NT2/D1 (cell line): ENCODE results near the gene DNAL4.

Experiments
- DNase-seq: peaks from one replicate; pipeline ENCODE4 v3.0.0-alpha.2; 2011; ENCODE audit warnings: low read depth, low spot score
- H3K27me3 ChIP-seq: 2 replicates; pipeline ENCODE4 v1.6.0; 2011; ENCODE audit warnings: mild to moderate bottlenecking; ENCODE audit not compliant: insufficient read length, insufficient read depth
- H3K36me3 ChIP-seq: 2 replicates; pipeline ENCODE4 v1.6.1; 2011; ENCODE audit warnings: mild to moderate bottlenecking, low read length, mixed read lengths; ENCODE audit not compliant: insufficient read depth, insufficient read length
- H3K4me1 ChIP-seq: 2 replicates; pipeline ENCODE4 v1.5.1; 2011; ENCODE audit not compliant: insufficient read depth, insufficient read length
- H3K4me3 ChIP-seq: 2 replicates; pipeline ENCODE4 v1.5.1; 2011; ENCODE audit warnings: low read depth; ENCODE audit not compliant: insufficient read length
- H3K9ac ChIP-seq: 2 replicates; pipeline ENCODE4 v1.6.0; 2011; ENCODE audit warnings: low read depth; ENCODE audit not compliant: insufficient read length
- H3K9me3 ChIP-seq: 2 replicates; pipeline ENCODE4 v1.5.1; 2011; ENCODE audit warnings: mild to moderate bottlenecking, low read length; ENCODE audit not compliant: insufficient read depth
- SUZ12 ChIP-seq: IDR thresholded peaks from 2 replicates; pipeline ENCODE4 v1.6.1; 2011; ENCODE audit not compliant: insufficient read length, insufficient read depth; ENCODE audit errors: extremely low read depth
- YY1 ChIP-seq: IDR thresholded peaks from 2 replicates; pipeline ENCODE4 v1.6.1; 2011; ENCODE audit not compliant: insufficient read length, insufficient read depth
- ZNF274 ChIP-seq: IDR thresholded peaks from 2 replicates; pipeline ENCODE4 v1.6.1; 2011; ENCODE audit warnings: mild to moderate bottlenecking, low read depth, low read length

DNAL4 gene

DNA sequence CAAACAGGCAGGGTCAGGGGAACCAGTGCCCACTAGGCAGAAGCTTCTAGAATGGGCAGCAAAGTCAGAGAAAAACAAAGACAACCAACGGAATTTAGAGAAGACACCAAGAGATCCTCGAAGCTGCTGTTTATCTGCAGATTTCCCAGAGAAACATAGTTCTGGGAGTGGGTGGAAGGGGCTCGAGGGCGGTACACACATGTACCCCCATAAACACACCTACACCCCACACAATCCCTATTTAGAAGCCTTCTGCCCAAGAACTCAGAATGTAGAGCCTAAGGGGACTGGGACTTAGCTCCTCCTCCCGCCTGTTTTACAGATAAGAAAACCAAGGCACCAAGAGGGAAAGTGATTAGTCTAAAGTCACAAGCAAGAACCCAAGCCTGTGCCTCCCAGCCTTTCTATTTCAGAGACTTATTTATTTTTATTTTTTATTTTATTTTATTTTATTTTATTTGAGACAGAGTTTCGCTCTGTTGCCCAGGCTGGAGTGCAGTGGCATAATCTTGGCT is 43.5 kb upstream of the DNAL4 start:
- Histone ChIP-seq H3K27me3 (peaks cover 7% of the 10 kb centered on the region), H3K4me1 (peaks cover 16% of the 10 kb centered on the region), H3K36me3 (no peaks in the 10 kb centered on the region), H3K4me3 (no peak overlapping the region), H3K9me3 (no peaks in the 10 kb centered on the region), H3K9ac (no peak overlapping the region)
- TF ChIP-seq ZNF274 (no peak), YY1 (no peak), SUZ12 (no peak)
- no peak for DNase-seq

DNA sequence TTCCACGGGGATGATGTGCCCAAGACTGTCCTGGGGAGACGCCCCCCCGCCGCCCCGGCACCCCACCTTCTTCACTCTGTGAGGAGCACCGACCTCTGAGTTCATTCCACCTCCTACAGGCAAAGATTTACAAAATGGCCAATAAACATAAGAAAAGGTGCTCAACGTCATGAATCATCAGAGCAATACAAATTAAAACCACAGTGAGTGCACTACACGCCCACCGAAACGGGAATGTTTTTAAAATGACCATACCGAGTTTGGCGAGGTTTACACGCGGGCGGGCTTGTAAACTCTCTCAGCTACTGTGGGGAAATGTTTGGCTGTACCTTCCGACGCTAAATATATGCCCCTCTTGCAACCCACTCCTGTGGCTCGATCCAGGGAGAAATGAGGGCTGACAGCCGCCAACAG is 42.0 kb upstream of the DNAL4 start:
- no peak for DNase-seq
- Histone ChIP-seq H3K4me3 (no peak overlapping the region), H3K27me3 (no peaks in the 10 kb centered on the region), H3K9ac (peak overlapping the region; percentile 21), H3K4me1 (peaks cover 15% of the 10 kb centered on the region), H3K9me3 (peaks cover 8% of the 10 kb centered on the region; the same call in 1 of the 2 replicates), H3K36me3 (no peaks in the 10 kb centered on the region)
- no peak for TF ChIP-seq YY1
- no peak for TF ChIP-seq ZNF274
- TF ChIP-seq SUZ12, result no peak

DNA sequence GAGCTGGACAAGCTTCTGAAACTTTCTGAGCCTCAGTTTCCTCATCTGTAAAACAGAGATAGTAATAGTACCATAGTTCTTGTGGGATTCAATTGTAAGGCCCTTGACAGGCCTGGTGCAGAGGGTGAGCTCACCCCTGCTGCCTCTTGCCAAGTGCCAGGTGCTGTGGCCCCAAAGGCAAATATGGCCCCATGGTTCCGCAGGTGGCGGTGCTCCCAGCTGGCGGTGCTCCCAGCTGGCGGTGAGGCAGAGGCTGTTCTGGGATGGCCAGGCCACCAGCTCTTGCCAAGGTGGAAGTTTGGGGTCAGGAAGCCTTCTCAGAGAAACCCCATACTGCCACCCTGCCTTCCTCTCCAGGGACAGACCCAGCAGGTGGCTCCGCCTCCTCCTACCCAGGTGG is 41.0 kb upstream of the DNAL4 start:
- Histone ChIP-seq H3K9me3 (peaks cover 10% of the 10 kb centered on the region; the same call in 1 of the 2 replicates), H3K9ac (no peak overlapping the region), H3K4me1 (peaks cover 13% of the 10 kb centered on the region), H3K27me3 (no peaks in the 10 kb centered on the region), H3K36me3 (no peaks in the 10 kb centered on the region), H3K4me3 (no peak overlapping the region)
- TF ChIP-seq ZNF274 (no peak), SUZ12 (no peak), YY1 (no peak)
- no peak for DNase-seq

DNA sequence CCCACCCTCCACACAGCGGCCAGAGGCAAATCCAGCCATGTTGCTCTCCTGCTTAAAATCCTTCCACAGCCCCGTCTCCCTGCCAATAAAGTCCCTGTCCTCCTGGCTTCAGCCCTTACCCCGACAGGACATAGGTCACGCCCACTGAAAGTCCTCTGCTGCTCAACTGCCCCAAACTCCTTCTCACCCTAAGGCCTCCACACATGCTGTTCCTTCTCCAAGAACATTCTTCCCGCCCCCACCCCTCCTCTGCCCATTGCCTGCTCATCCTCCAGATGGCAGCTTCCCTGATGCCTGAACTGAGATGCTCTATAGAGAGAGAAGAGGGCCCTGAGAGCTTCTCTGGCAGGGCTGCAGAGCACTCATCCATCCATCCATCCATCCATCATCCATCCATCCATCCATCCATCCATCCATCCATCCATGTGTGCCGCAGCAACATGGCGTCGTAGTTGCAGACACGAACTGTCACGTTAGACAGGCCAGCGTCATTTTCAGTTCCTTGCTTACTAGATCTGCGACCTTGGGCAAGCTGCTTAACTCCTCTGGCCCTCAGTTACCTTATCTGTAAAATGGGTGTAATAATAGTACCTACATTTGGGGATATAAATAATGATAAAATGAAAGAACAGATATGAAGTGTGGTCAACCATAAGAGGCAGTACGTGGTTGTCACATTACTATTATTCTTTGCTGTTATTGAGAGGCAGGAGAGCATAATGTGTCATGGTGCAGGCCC is 40.4 kb upstream of the DNAL4 start:
- no peak overlapping the region for H3K9ac ChIP-seq
- no peaks in the 10 kb centered on the region for H3K36me3 ChIP-seq
- no peak overlapping the region for H3K4me3 ChIP-seq
- DNase-seq, result no peak
- peaks cover 10% of the 10 kb centered on the region; the same call in 1 of the 2 replicates for H3K9me3 ChIP-seq
- no peaks in the 10 kb centered on the region for H3K27me3 ChIP-seq
- TF ChIP-seq YY1 (no peak), ZNF274 (no peak), SUZ12 (no peak)
- peaks cover 13% of the 10 kb centered on the region for H3K4me1 ChIP-seq

DNA sequence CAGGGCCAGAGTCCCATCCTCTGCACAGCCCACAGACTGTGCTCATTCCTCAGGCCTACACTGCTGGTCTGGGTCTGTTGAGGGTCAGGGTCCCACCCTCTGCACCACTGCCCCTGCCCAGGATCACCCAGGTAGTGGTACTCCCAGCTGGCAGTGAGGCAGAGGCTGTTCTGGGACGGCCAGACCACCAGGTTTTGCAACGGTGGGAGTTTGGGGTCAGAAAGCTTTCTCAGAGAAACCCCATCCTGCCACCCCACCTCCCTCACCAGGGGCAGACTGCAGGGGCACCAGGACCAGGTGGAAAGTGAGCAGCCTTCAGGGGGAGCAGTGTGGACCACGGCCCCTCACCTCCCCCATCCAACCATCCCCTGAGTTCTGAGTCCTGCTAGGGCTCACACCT is 39.1 kb upstream of the DNAL4 start:
- TF ChIP-seq SUZ12 (no peak), YY1 (no peak), ZNF274 (no peak)
- peaks cover 15% of the 10 kb centered on the region; the same call in 1 of the 2 replicates for H3K9me3 ChIP-seq
- peaks cover 13% of the 10 kb centered on the region for H3K4me1 ChIP-seq
- H3K9ac ChIP-seq, result no peak overlapping the region
- no peaks in the 10 kb centered on the region for H3K36me3 ChIP-seq
- no peak for DNase-seq
- no peaks in the 10 kb centered on the region for H3K27me3 ChIP-seq
- no peak overlapping the region for H3K4me3 ChIP-seq

DNA sequence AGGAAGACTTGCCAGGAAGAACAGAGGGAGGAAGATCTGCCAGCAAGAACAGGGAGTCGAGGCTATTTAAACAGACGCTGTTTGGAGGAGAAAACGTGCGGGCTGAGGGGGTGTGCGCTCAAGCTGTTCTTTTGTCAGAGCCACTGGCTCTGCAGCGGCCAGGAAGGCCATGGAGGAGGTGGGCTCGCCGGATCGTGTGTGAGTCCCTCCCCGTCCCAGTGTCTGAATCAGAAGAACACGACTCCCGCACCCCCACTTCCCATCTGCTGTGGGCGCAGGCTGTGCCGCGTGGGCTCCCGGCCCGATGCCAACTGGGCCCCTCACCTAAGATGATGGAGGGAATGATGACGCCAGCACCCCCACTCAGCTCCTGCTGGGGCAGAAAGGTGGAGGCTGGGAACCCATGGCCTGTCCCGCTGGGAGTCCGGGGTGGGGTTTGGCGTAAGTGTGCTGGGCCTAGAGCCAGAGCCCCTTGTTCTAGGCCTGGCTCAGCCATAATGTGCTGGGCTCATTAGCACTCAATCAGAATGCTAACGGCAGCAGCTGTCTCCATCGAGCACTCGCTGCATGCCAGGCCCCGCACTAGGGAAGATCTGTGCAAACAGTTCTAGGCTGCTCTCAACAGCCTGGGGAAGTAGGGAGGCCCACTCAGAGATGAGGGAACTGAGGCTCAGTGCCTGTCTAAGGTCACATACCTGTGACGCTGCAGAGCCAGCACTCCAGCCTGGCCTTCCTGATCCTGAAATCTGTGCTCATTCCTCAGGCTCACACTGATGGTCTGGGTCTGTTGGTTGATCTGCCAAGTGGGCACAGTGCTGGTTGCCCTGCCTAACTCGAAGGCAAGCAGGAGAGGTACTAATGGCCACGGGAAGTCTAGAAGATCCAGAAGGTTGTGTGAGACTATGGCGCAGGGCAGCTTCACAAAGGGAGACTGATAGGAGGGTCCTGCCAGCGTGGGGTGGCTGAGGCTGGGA is 38.3 kb upstream of the DNAL4 start:
- Histone ChIP-seq H3K9ac (no peak overlapping the region), H3K36me3 (peaks cover 7% of the 10 kb centered on the region), H3K4me3 (no peak overlapping the region), H3K4me1 (peaks cover 12% of the 10 kb centered on the region), H3K27me3 (no peaks in the 10 kb centered on the region), H3K9me3 (peaks cover 15% of the 10 kb centered on the region; the same call in 1 of the 2 replicates)
- no peak for DNase-seq
- TF ChIP-seq YY1 (no peak), ZNF274 (no peak), SUZ12 (no peak)
